B cell (primary cell): ENCODE measurements around the gene TUBGCP2. TPM values are rescaled to one million over a fixed set of nuclear protein-coding genes. Genes with fewer than 3 reads are reported as not detected.

Source experiments
- ATAC-seq: fragments of 200-7000 bp; cut with Tn5 transposase; one replicate; pipeline ENCODE4 v1.10.0; 2021; ENCODE audit warnings: low read depth, mild to moderate bottlenecking, moderate number of reproducible peaks, moderate library complexity
- CTCF ChIA-PET: fragments of 350-600 bp; sonication (Branson Sonifier 250); formaldehyde crosslinking; loops from one replicate; lab custom pipeline; 2021; ENCODE audit warnings: antibody characterized with exemption, inconsistent platforms; lab: Charles Lee
- POLR2A ChIA-PET: fragments of 350-600 bp; sonication (Branson Sonifier 250); formaldehyde crosslinking; loops from one replicate; lab custom pipeline; 2021; ENCODE audit warnings: antibody characterized with exemption; lab: Charles Lee
- DNase-seq: peaks from one replicate; pipeline ENCODE4 v3.0.0; 2013
- H2AFZ ChIP-seq: 2 replicates; pipeline ENCODE4 v1.6.1; 2012; ENCODE audit warnings: mild to moderate bottlenecking, low read depth, low read length; ENCODE audit not compliant: insufficient read depth, poor library complexity, severe bottlenecking
- H3K27ac ChIP-seq, 2 donors: 1 replicate in 1 of 2; 2 replicates in 1 of 2; pipeline ENCODE4 v1.5.1; 2012 to 2013; ENCODE audit warnings: low read length in 2 of 2, mild to moderate bottlenecking in 2 of 2, moderate library complexity in 1 of 2
- H3K27me3 ChIP-seq, 4 experiments: fragments of 200-600 bp in 1 of 4; sonication (generic) in 1 of 4; replicated peaks in 1 of 4; 1 replicate in 2 of 4; 2 replicates in 2 of 4; pipeline versions ENCODE4 v1.6.1 to v1.7.0; 2013 to 2016; ENCODE audit warnings: low read length in 3 of 4, mild to moderate bottlenecking in 2 of 4, mixed read lengths in 1 of 4, moderate library complexity in 1 of 4; ENCODE audit not compliant: insufficient read depth in 4 of 4, control insufficient read depth in 3 of 4; ENCODE audit errors: control extremely low read depth in 1 of 4
- H3K36me3 ChIP-seq, 2 experiments: replicated peaks in 1 of 2; 1 replicate in 1 of 2; 2 replicates in 1 of 2; pipeline versions ENCODE4 v1.6.1 to v1.7.1; 2013; ENCODE audit warnings: low read length in 1 of 2; ENCODE audit not compliant: insufficient read depth in 2 of 2, control insufficient read depth in 1 of 2; ENCODE audit errors: control extremely low read depth in 1 of 2, extremely low read depth in 1 of 2
- H3K4me1 ChIP-seq, 2 donors: fragments of 200-600 bp in 1 of 2; sonication (generic) in 1 of 2; 1 replicate in 1 of 2; 2 replicates in 1 of 2; pipeline versions ENCODE4 v1.5.1 to v1.6.1; 2013 to 2017; ENCODE audit warnings: low read length in 2 of 2; ENCODE audit not compliant: control insufficient read depth in 2 of 2, insufficient read depth in 2 of 2
- H3K4me2 ChIP-seq: replicated peaks from 2 replicates; pipeline ENCODE3; 2012; ENCODE audit warnings: mild to moderate bottlenecking, low read depth, low read length; ENCODE audit not compliant: poor library complexity, severe bottlenecking
- H3K4me3 ChIP-seq, 5 experiments: fragments of 200-600 bp in 1 of 5; sonication (generic) in 1 of 5; 1 replicate in 3 of 5; 2 replicates in 2 of 5; pipeline versions ENCODE4 v1.5.1 to v1.7.0; 2011 to 2016; ENCODE audit warnings: low read length in 4 of 5, mild to moderate bottlenecking in 4 of 5, low read depth in 2 of 5, control low read depth in 1 of 5, moderate library complexity in 1 of 5; ENCODE audit not compliant: insufficient read depth in 1 of 5; ENCODE audit errors: control extremely low read depth in 1 of 5, extremely low read depth in 1 of 5
- H3K79me2 ChIP-seq: fragments of 200-600 bp; sonication (generic); one replicate; pipeline ENCODE4 v1.6.0; 2016; ENCODE audit warnings: low read length; ENCODE audit not compliant: control insufficient read depth, insufficient read depth
- H3K9ac ChIP-seq: fragments of 200-600 bp; sonication (generic); 2 replicates; pipeline ENCODE4 v1.6.1; 2017; ENCODE audit warnings: mild to moderate bottlenecking, low read length, moderate library complexity
- H3K9me3 ChIP-seq, 3 donors: one replicate each; pipeline versions ENCODE4 v1.6.1 to v1.7.1; 2013; ENCODE audit warnings: low read length in 2 of 3; ENCODE audit not compliant: control insufficient read depth in 2 of 3, insufficient read depth in 1 of 3; ENCODE audit errors: control extremely low read depth in 1 of 3
- H4K20me1 ChIP-seq: 2 replicates; pipeline ENCODE4 v1.6.0; 2012; ENCODE audit warnings: mild to moderate bottlenecking, low read length; ENCODE audit not compliant: insufficient read depth, control insufficient read depth, poor library complexity, severe bottlenecking
- H3K27ac Mint-ChIP-seq: one replicate; pipeline ENCODE4 v1.8.0; 2021; ENCODE audit warnings: mixed read lengths
- H3K27me3 Mint-ChIP-seq: one replicate; pipeline ENCODE4 v1.8.0; 2021; ENCODE audit warnings: mixed read lengths
- H3K4me1 Mint-ChIP-seq: one replicate; pipeline ENCODE4 v1.8.0; 2021; ENCODE audit warnings: mixed read lengths
- H3K4me3 Mint-ChIP-seq: one replicate; pipeline ENCODE4 v1.8.0; 2021; ENCODE audit warnings: mixed read lengths
- H3K9me3 Mint-ChIP-seq: one replicate; pipeline ENCODE4 v1.8.0; 2022; ENCODE audit warnings: mixed read lengths; ENCODE audit not compliant: insufficient read depth
- EZH2 ChIP-seq: IDR thresholded peaks from 2 replicates; pipeline ENCODE4 v1.6.1; 2012; ENCODE audit warnings: borderline replicate concordance, low read depth, mild to moderate bottlenecking, moderate library complexity, low read length; ENCODE audit not compliant: insufficient read depth, poor library complexity, severe bottlenecking
- WGBS: methylation state at CpG from one replicate; pipeline ENCODE4 v1.1.5; 2013; ENCODE audit warnings: missing lambda C conversion rate; ENCODE audit not compliant: insufficient coverage; 5-methylcytosine and 5-hydroxymethylcytosine counted together
- intact Hi-C: fragments of 100-400 bp; cut with micrococcal nuclease; formaldehyde crosslinking; loops from one replicate; pipeline ENCODE4 v1.10.0; 2022
- polyA plus RNA-seq: library from polyadenylated mRNA; depleted of rRNA; stranded (reverse); fragments of >200 nt; gene quantifications from 2 replicates; pipeline ENCODE4 v1.2.3, GENCODE V29; 2012
- total RNA-seq, 2 donors: library from RNA; stranded (reverse); fragments of 120-200 nt in 1 of 2; gene quantifications; 1 replicate in 1 of 2; 2 replicates in 1 of 2; pipeline versions ENCODE4 v1.2.3 to v1.2.4, GENCODE V29; 2013 to 2022
- TF ChIP-seq, protein P1 (sequence below): fragments of 200-600 bp; IDR thresholded peaks from one replicate; pipeline ENCODE4 v1.8.0; 2022; ENCODE audit warnings: antibody characterized with exemption, mild to moderate bottlenecking

Gene TUBGCP2
- total and polyA plus RNA-seq, 2 donors (not counting 1 experiment from before 2014, with no cell fraction given) = 50.3 to 90.3 TPM

DNA sequence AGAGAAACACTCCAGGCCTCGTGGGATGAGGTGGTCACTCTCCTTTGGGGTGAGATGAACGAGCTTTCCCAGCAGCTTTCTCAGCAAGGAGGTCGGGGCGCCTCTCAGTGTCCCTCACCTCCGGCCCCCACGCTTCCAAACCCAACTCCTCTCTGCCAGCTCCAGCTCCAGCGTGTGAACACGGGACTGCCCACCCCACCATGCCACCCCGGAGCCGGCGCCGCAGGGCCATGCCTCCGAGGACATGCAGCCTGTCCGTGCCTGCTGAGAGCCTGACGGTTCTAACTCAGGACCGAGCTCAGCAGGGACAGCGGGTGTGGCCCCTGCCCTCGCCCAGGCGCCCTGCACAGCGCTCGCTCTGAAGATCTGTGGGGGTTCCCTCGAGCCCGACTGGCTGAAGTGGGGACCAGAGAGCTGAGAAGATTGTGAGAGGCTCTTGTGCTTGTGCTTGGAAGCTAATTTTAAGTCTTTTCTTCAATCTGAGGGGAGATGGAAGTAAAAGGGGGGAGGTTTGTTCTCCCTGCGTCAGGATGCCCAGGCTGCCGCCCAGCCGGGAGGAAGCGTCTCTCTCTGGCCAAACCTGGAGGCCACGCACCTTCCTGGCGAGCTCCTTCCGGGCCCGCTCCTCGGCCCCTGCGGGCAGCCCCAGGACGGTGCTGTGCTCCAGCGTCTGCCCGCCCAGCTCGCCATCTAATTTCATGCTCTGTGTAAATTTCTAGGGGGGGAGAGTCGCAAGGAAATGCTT lies 26.9 kb downstream of the TUBGCP2 start:
- peaks cover 7% of the 10 kb centered on the region for H4K20me1 ChIP-seq
- Mint-ChIP-seq H3K4me3 (no peak overlapping the region), H3K27me3 (no peaks in the 10 kb centered on the region), H3K27ac (no peak overlapping the region), H3K4me1 (peaks cover 26% of the 10 kb centered on the region), H3K9me3 (no peaks in the 10 kb centered on the region)
- 93% methylated on average over 24 of the region's 38 CpGs for WGBS
- H2AFZ ChIP-seq = no peak overlapping the region
- CTCF ChIA-PET = interaction anchor here (1.1 kb wide), 1 partner anchor 26 kb away, joined by 5 read pairs; no protein-coding TSS in a partner anchor
- POLR2A ChIA-PET = interaction anchor here (1.1 kb wide), 1 partner anchor 21 kb away, joined by 3 read pairs; no protein-coding TSS in a partner anchor
- H3K9me3 ChIP-seq = no peaks in the 10 kb centered on the region
- H3K36me3 ChIP-seq = peaks cover 0 to 53% of the 10 kb centered on the region in 2 experiments
- TF ChIP-seq EZH2 = no peak
- TF ChIP-seq, protein P1, sequence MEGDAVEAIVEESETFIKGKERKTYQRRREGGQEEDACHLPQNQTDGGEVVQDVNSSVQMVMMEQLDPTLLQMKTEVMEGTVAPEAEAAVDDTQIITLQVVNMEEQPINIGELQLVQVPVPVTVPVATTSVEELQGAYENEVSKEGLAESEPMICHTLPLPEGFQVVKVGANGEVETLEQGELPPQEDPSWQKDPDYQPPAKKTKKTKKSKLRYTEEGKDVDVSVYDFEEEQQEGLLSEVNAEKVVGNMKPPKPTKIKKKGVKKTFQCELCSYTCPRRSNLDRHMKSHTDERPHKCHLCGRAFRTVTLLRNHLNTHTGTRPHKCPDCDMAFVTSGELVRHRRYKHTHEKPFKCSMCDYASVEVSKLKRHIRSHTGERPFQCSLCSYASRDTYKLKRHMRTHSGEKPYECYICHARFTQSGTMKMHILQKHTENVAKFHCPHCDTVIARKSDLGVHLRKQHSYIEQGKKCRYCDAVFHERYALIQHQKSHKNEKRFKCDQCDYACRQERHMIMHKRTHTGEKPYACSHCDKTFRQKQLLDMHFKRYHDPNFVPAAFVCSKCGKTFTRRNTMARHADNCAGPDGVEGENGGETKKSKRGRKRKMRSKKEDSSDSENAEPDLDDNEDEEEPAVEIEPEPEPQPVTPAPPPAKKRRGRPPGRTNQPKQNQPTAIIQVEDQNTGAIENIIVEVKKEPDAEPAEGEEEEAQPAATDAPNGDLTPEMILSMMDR = no peak
- no peaks in the 10 kb centered on the region for H3K27me3 ChIP-seq
- H3K9ac ChIP-seq = no peak overlapping the region
- intact Hi-C loops = no loop called here
- H3K4me2 ChIP-seq = no peak overlapping the region
- DNase-seq = no peak
- peaks cover 32 to 38% of the 10 kb centered on the region in 2 donors for H3K4me1 ChIP-seq
- H3K4me3 ChIP-seq = no peak overlapping the region
- H3K27ac ChIP-seq = no peak overlapping the region
- no peaks in the 10 kb centered on the region for H3K79me2 ChIP-seq
- no peak for ATAC-seq

DNA sequence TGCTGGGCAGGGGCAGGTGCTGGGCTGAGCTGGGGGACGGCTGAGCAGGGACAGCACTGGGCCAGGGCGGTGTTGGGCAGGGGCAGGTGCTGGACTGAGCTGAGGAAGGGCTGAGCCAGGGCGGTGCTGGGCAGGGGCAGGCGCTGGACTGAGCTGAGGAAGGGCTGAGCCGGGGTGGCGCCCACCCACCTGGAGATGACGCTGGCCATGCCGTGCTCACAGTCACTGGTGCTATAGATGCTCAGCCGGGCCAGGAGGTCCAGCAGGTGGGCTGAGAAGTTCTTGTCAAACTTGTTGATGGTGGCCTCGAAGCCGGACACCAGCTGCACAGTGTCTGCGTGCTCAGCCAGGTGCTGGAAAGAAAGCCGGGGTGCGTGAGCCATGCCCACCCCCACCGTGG lies 27.6 kb downstream of the TUBGCP2 start:
- TF ChIP-seq, protein P1 = no peak
- no peak for TF ChIP-seq EZH2
- no peak overlapping the region for H3K4me3 ChIP-seq
- H3K9me3 ChIP-seq = no peaks in the 10 kb centered on the region
- ATAC-seq = no peak
- DNase-seq = no peak
- WGBS = 98% methylated on average over 12 of the region's 15 CpGs
- Mint-ChIP-seq H3K27ac (no peak overlapping the region), H3K4me3 (no peak overlapping the region), H3K9me3 (no peaks in the 10 kb centered on the region), H3K4me1 (peaks cover 29% of the 10 kb centered on the region), H3K27me3 (no peaks in the 10 kb centered on the region)
- POLR2A ChIA-PET = interaction anchor here (0.6 to 1.1 kb wide), 2 partner anchors 17 to 20 kb away, joined by 3 read pairs; no protein-coding TSS in a partner anchor
- CTCF ChIA-PET = interaction anchor here (1.1 to 3.7 kb wide), 3 partner anchors 26 to 48 kb away, joined by 5 to 21 read pairs (median 7); no protein-coding TSS in a partner anchor
- H3K27me3 ChIP-seq = no peaks in the 10 kb centered on the region
- intact Hi-C loops = no loop called here
- H3K36me3 ChIP-seq = peaks cover 0 to 46% of the 10 kb centered on the region in 2 experiments
- no peak overlapping the region for H3K4me2 ChIP-seq
- H3K79me2 ChIP-seq = peaks cover 3% of the 10 kb centered on the region
- H3K4me1 ChIP-seq = peaks cover 33 to 42% of the 10 kb centered on the region in 2 donors
- no peak overlapping the region for H2AFZ ChIP-seq
- H3K27ac ChIP-seq = no peak overlapping the region
- peaks cover 7% of the 10 kb centered on the region for H4K20me1 ChIP-seq
- no peak overlapping the region for H3K9ac ChIP-seq
